Measurements from ENCODE around the gene MARCHF3.
"Not testable (repeated sequence)": the region's sequence is repeated elsewhere in the genome, so short reads cannot be mapped to it uniquely, and the experiment has no call there.

MARCHF3 gene

GRCh38 chr5:126947146-126948010 is 83.0 kb downstream of the MARCHF3 start:
- no peak for FAIRE-seq

- FAIRE-seq, result not testable (repeated sequence)
These were observed 87.5 kb downstream of the MARCHF3 start for GRCh38 chr5:126942908-126943307.

GRCh38 chr5:126941403-126941802 is 89.0 kb downstream of the MARCHF3 start:
- FAIRE-seq, result no peak

DNA sequence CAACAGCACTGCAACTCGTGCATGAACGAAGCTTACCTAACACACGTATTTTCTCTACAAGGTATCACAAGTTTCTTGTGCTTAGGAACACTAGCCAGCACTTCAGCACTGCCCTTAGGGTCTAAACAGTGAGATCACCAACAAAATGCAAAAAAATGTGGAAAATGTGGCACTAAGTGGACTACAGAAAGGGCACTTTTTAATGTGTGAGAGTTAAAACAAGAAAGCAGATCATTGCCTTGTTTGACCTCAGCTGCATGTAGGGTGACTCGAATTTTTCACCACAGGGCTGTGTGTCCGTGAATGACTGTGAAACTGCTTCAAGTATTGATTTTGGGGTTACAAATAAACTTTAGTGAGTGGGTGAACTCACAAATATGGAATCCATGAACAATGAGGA is 90.5 kb downstream of the MARCHF3 start:
- no peak for FAIRE-seq

DNA sequence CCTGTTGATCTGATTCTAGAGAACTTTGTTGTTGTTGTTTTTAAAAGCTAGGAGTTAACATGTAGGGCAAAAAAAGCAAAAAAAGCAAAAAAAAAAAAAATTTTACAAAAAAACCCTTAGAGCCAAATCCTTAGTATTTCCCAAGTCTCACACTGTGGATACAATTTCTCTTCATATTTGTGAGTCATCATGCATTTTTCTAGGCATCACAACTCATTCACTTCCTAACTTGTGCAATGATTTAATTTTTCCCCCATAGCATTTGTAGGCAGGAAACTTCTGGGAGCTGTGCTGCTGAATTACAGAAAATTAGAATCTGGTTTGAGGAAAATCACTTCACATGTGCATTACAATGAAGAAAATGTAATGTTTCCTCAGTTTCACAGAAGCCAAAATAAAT is 91.9 kb downstream of the MARCHF3 start:
- no peak for FAIRE-seq

- no peak for FAIRE-seq
These were observed 92.6 kb downstream of the MARCHF3 start for GRCh38 chr5:126937771-126938170.

- no peak for FAIRE-seq
These were observed 93.5 kb downstream of the MARCHF3 start for GRCh38 chr5:126936775-126937418.

- no peak for FAIRE-seq
These were observed 98.2 kb downstream of the MARCHF3 start for GRCh38 chr5:126931963-126932660.

DNA sequence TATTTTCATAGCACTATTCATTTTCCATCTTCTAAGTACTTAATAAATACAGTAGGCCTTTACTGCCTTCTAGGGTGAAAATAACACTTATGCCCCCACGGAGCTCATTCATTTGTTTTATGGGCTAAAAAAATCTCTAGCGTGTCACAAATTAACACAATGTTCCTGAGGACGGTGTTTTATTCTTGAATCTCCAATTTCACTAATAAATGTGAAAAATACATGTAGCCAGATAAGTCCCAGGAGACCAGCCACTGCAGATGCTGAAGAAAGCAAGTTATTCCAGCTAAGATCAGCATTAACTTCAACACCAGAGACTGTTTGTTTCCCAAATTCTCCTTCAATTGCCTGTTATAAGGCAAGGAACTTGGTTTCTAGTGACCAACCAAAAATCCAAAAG is 102.3 kb downstream of the MARCHF3 start:
- FAIRE-seq, result no peak

DNA sequence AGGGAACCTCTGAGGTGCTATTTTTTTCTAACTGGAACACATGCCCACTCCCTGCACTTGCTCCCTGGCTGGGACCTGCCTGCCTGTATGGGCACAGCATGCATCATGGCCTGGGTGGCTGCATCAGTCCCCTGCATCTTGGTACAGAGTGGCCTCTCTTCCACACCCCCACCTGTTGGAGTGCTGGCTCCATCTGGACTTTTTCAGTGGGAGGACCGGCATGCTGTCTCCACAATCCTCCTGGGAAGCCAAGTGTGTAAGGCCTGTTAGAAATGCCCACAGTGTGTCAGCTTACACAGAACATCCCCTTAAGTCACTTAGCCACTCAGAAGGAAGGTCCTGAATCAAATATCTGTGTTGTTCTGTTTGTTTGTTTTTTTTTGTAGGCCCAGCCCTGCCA is 102.9 kb downstream of the MARCHF3 start:
- no peak for FAIRE-seq

- FAIRE-seq, result no peak
These were observed 104.2 kb downstream of the MARCHF3 start for GRCh38 chr5:126926187-126926586.

DNA sequence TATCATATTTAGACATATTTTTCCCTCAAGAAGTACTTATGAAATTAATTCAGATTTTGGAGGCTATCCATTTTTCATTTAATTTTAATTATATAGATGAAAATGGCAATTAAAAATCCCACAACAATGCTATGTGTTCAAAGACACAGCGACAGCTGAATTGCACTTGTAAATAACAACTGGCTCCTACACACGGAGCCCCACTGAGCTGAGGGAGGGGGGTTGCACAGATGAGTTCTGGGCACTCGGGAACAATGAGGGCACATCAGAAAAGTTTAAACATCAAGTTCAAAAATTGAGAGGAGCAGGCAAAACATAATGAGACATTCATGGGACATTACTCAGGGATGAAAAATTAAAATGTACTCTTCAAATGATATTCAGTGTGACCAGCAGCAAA is 104.9 kb downstream of the MARCHF3 start:
- FAIRE-seq, result no peak

DNA sequence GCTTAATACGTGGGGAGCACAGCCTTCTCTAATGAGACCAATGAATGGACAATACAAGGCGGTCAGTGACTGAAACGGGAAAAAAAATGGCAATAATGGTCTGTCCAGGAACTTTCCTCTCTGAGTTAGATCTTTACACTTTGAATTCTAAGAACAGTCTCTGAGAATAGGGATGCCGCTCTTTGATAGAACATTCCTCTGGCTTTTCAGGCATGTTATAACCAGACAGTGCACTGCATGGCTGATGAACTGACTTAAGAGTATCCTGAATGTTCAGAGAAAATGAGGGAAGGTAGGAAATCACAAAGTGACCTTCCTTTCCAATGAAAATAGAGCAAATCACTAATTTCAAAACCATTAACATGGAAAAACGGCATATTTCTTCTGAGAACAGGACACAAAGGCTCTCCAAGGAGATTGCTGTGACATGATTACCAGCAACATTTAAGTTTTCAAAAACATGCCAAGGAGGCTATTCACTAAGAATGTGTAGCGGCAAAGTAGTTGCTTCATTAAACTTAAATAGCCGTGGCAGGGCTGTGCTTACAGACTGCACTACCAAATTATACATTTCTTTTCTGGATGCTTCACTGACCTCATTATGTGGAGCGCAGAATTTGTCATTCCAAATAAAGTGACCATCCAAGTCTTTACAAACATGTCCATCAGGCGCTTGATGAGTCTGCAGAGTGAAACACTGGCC is 105.9 kb downstream of the MARCHF3 start:
- FAIRE-seq, result no peak

DNA sequence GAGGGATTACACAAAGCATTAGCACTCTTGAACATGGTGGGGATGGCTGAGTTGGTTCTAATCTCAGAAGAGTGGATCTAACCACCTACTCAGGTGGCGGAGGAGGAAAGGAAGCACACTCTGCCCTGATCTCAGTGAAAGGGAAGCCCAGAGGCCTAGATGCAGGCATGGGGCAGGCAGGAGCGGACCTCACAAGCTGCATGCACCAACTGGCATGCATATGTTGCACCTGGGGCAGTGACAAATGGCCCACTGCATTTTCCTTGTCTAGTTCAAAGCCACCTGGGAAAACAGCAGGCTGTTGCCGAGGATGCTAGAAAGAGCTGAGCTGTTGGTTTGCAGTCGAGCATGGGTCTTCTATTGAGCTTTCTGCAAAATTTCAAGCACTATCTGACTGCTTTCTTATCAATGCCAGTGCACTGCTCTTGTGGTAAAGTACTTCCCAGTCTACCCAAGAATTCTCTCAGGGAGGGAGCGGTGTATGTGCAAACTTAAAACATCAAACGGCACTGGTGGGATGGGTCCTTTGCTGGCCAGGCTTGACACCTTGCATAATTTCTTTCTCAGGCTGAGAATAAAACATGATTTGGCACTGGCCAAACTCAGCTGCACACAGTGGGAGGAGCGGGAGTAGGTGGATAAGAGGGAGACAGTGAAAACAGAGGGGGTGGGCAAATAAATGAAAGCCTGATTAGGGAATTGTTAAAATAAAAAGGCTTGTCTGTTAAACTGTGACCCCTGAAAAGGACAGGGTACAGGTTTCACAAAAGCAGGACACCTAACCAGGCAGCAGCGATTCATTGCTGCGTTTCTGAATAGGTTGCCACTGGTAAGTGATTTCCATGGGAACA is 108.9 kb downstream of the MARCHF3 start:
- no peak for FAIRE-seq

GRCh38 chr5:126920291-126920690 is 110.1 kb downstream of the MARCHF3 start:
- no peak for FAIRE-seq

DNA sequence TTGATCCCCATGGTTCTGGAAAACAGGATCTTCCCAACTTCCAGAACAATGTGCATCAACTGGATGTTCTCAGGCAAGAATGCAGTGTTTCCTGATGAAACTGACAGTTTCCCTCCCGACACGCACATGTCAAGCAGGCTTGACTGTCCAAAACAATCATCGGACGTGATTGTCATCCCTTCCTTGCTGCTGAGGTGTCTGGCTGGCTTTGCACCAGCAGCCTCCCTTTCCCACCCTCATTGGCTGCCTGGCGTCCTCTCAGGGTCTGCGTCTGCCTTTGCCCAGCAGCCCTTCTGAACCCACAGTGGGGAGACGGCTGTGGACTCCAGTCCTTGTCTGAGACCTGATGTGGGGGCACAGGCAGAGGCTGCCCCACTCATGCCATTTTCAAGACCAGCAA is 110.8 kb downstream of the MARCHF3 start:
- FAIRE-seq, result no peak

- no peak for FAIRE-seq
These were observed 111.8 kb downstream of the MARCHF3 start for GRCh38 chr5:126918615-126918957.

- no peak for FAIRE-seq
These were observed 112.3 kb downstream of the MARCHF3 start for GRCh38 chr5:126917918-126918614.

GRCh38 chr5:126915496-126915895 is 114.9 kb downstream of the MARCHF3 start:
- no peak for FAIRE-seq

- FAIRE-seq, result no peak
These were observed 115.4 kb downstream of the MARCHF3 start for GRCh38 chr5:126914801-126915436.

GRCh38 chr5:126912616-126913200 is 117.7 kb downstream of the MARCHF3 start:
- no peak for FAIRE-seq

All from TTC549 (cell line).